AG04450 (cell line): ENCODE data around the gene SNX11. TPM values are rescaled to one million over a fixed set of nuclear protein-coding genes. Genes with fewer than 3 reads are reported as not detected.

Source experiments
- CTCF ChIA-PET: fragments of 300-600, 350-600 bp; formaldehyde crosslinking; extraction: SDS; loops from one replicate; lab custom pipeline; 2022; ENCODE audit warnings: antibody characterized with exemption, inconsistent platforms; lab: Charles Lee
- POLR2A ChIA-PET: fragments of 350-600 bp; formaldehyde crosslinking; extraction: SDS; loops from one replicate; lab custom pipeline; 2021; ENCODE audit warnings: antibody characterized with exemption, inconsistent platforms; lab: Yijun Ruan, JAX
- DNase-seq: peaks from one replicate; pipeline ENCODE4 v3.0.0-alpha.2; 2011; ENCODE audit warnings: low read depth, low spot score
- H3K27ac ChIP-seq: one replicate; pipeline ENCODE4 v1.5.1; 2012; ENCODE audit warnings: low read depth, low read length, control low read depth
- H3K27me3 ChIP-seq: one replicate; pipeline ENCODE4 v1.6.0; 2012; ENCODE audit warnings: low read length; ENCODE audit not compliant: control insufficient read depth, insufficient read depth
- H3K4me3 ChIP-seq: 2 replicates; pipeline ENCODE4 v1.5.1; 2011; ENCODE audit warnings: mild to moderate bottlenecking, low read depth, low read length, control low read depth
- H3K9me3 ChIP-seq: 2 replicates; pipeline ENCODE4 v1.5.1; 2012; ENCODE audit warnings: low read length; ENCODE audit not compliant: control insufficient read depth, insufficient read depth
- CTCF ChIP-seq: IDR thresholded peaks from 2 replicates; pipeline ENCODE4 v1.5.1; 2011; ENCODE audit warnings: low read depth, low read length, control low read depth, inconsistent platforms
- polyA plus RNA-seq: library from polyadenylated mRNA; depleted of rRNA; stranded (reverse); fragments of >200 nt; gene quantifications from 2 replicates; pipeline ENCODE4 v1.2.3, GENCODE V29; 2011; rRNA removed
- small RNA-seq: library from RNA; depleted of rRNA; stranded (forward); fragments of <200 nt; gene quantifications from one replicate; pipeline ENCODE3, GENCODE V24; 2012; ENCODE audit warnings: low read depth; ENCODE audit not compliant: insufficient read length

The SNX11 gene
- polyA plus RNA-seq, 1 experiment = 16.0 TPM

- peaks cover 48% of the 10 kb centered on the region for H3K27me3 ChIP-seq
- CTCF ChIA-PET = interaction anchor here (0.9 to 1.3 kb wide), 2 partner anchors 145 to 174 kb away, joined by 3 read pairs; no protein-coding TSS in a partner anchor
- no peak overlapping the region for H3K27ac ChIP-seq
- H3K9me3 ChIP-seq = no peaks in the 10 kb centered on the region
- TF ChIP-seq CTCF = no peak
- POLR2A ChIA-PET = no interaction called here
- DNase-seq = no peak
- H3K4me3 ChIP-seq = no peak overlapping the region
Observed at GRCh38 chr17:48162946-48163506, 55.5 kb downstream of the SNX11 start.

- no peaks in the 10 kb centered on the region for H3K9me3 ChIP-seq
- CTCF ChIA-PET = interaction anchor here (1.3 kb wide), 1 partner anchor 173 kb away, joined by 3 read pairs; no protein-coding TSS in a partner anchor
- DNase-seq = no peak
- H3K27ac ChIP-seq = no peak overlapping the region
- POLR2A ChIA-PET = no interaction called here
- H3K4me3 ChIP-seq = no peak overlapping the region
- TF ChIP-seq CTCF = no peak
- H3K27me3 ChIP-seq = peaks cover 54% of the 10 kb centered on the region
Observed at GRCh38 chr17:48163809-48164208, 56.2 kb downstream of the SNX11 start.

GRCh38 chr17:48169926-48170325, 62.4 kb downstream of the SNX11 start:
- ChIA-PET POLR2A (no interaction called here), CTCF (no interaction called here)
- no peak overlapping the region for H3K27ac ChIP-seq
- H3K27me3 ChIP-seq = peaks cover 45% of the 10 kb centered on the region
- no peaks in the 10 kb centered on the region for H3K9me3 ChIP-seq
- TF ChIP-seq CTCF = no peak
- no peak for DNase-seq
- no peak overlapping the region for H3K4me3 ChIP-seq

Small RNA genes lying within 50 kb of the gene (small RNA-seq; reads per million reads assigned to genes)
- gene AC004477.2 (not detected), gene MIR1203 (not detected), gene RNU6-1201P (not detected)

Other genes with a start within 250 kb of the SNX11 start
- gene SP2, start 211.5 kb upstream of the SNX11 start, polyA plus RNA-seq = 2.7 and 3.9 TPM in 2 replicates
- gene PNPO, start 166.2 kb upstream of the SNX11 start, polyA plus RNA-seq = 14.5 and 15.2 TPM in 2 replicates
- gene PRR15L, start 149.9 kb upstream of the SNX11 start, polyA plus RNA-seq = not detected in 2 replicates
- 71.2 and 79.7 TPM in 2 replicates for gene CDK5RAP3, start 136.7 kb upstream of the SNX11 start, polyA plus RNA-seq
- 107 and 122 TPM in 2 replicates for gene COPZ2, start 70.0 kb upstream of the SNX11 start, polyA plus RNA-seq
- 237 and 251 TPM in 2 replicates for gene NFE2L1, start 59.4 kb upstream of the SNX11 start, polyA plus RNA-seq
- gene CBX1, start 6.3 kb upstream of the SNX11 start, polyA plus RNA-seq = 57.2 and 68.2 TPM in 2 replicates